OCI-LY3 (cell line): ENCODE results near the gene PDE10A.

Source experiments
- H2AFZ ChIP-seq: fragments of 200-600, 300-600 bp; shearing (Covaris generic); 2 replicates; pipeline ENCODE4 v1.6.0; 2014; ENCODE audit warnings: antibody characterized with exemption, low read depth, low read length
- H3K27ac ChIP-seq: fragments of 200-600, 300-600 bp; sonication (generic); 2 replicates; pipeline ENCODE4 v1.5.1; 2014; ENCODE audit warnings: mild to moderate bottlenecking, low read length, moderate library complexity, mixed read lengths
- H3K27me3 ChIP-seq: fragments of 200-600, 300-600 bp; sonication (generic); 2 replicates; pipeline ENCODE4 v1.6.1; 2014; ENCODE audit warnings: low read depth, low read length, mixed read lengths
- H3K36me3 ChIP-seq: fragments of 200-600, 300-600 bp; sonication (generic); replicated peaks from 2 replicates; pipeline ENCODE3; 2014; ENCODE audit warnings: low read depth, low read length, mixed read lengths
- H3K4me1 ChIP-seq: fragments of 300-600, 200-600 bp; sonication (generic); 2 replicates; pipeline ENCODE4 v1.6.1; 2014; ENCODE audit warnings: low read length, mixed read lengths
- H3K4me2 ChIP-seq: fragments of 200-600, 300-600 bp; sonication (generic); 2 replicates; pipeline ENCODE4 v1.6.1; 2014; ENCODE audit warnings: low read length, mixed read lengths
- H3K4me3 ChIP-seq: fragments of 300-600, 200-600 bp; sonication (generic); 2 replicates; pipeline ENCODE4 v1.5.1; 2014; ENCODE audit warnings: antibody characterized with exemption, mild to moderate bottlenecking, low read length, moderate library complexity
- H3K79me2 ChIP-seq: fragments of 300-600, 200-600 bp; shearing (Covaris generic); 2 replicates; pipeline ENCODE4 v1.6.1; 2014; ENCODE audit warnings: mild to moderate bottlenecking, low read length, mixed read lengths
- H3K9ac ChIP-seq: fragments of 300-600, 200-600 bp; shearing (Covaris generic); 2 replicates; pipeline ENCODE4 v1.6.0; 2014; ENCODE audit warnings: mild to moderate bottlenecking, low read length, moderate library complexity
- H3K9me3 ChIP-seq: fragments of 200-600, 300-600 bp; shearing (Covaris generic); 2 replicates; pipeline ENCODE4 v1.6.1; 2014; ENCODE audit warnings: low read length, mixed read lengths; ENCODE audit not compliant: insufficient read depth
- H4K20me1 ChIP-seq: fragments of 200-600, 300-600 bp; sonication (generic); 2 replicates; pipeline ENCODE4 v1.6.1; 2016; ENCODE audit warnings: low read length, mixed read lengths; ENCODE audit not compliant: insufficient read depth
- EZH2phosphoT487 ChIP-seq: fragments of 200-600 bp; shearing (Covaris generic); IDR thresholded peaks from 2 replicates; pipeline ENCODE4 v1.6.1; 2018; ENCODE audit warnings: antibody characterized with exemption, mixed run types, low read depth
- TF ChIP-seq, protein P1 (sequence below): fragments of 200-600, 300-600 bp; sonication (generic); IDR thresholded peaks from 2 replicates; pipeline ENCODE4 v1.5.1; 2014; ENCODE audit warnings: antibody characterized with exemption, low read length, low read depth

The PDE10A gene

DNA sequence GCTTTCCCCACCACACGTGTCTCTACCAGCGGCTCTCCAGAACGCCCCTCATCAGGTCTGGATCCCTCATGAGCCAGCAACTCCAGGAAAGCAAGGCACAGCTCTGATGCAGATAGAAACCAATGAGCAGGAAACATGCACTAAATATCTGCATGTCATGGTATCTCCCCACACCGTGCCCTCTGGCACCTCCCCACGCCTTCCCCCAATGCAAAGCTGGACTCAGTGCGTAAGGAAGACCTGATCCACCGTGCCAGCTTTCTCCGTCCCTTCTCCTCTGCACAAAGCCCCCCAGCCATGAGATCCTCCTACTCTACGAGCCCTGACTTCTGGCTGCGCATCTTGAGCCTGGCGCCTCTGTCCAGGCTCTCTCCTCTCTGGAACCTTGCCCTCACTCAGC lies 9.4 kb downstream of the PDE10A start:
- no peak for TF ChIP-seq EZH2phosphoT487
- Histone ChIP-seq H3K4me3 (no peak overlapping the region), H2AFZ (no peak overlapping the region), H3K27me3 (no peaks in the 10 kb centered on the region), H3K79me2 (no peaks in the 10 kb centered on the region), H3K9ac (no peak overlapping the region), H4K20me1 (no peaks in the 10 kb centered on the region), H3K4me2 (no peak overlapping the region), H3K9me3 (no peaks in the 10 kb centered on the region), H3K36me3 (no peaks in the 10 kb centered on the region), H3K4me1 (no peaks in the 10 kb centered on the region), H3K27ac (no peak overlapping the region)

DNA sequence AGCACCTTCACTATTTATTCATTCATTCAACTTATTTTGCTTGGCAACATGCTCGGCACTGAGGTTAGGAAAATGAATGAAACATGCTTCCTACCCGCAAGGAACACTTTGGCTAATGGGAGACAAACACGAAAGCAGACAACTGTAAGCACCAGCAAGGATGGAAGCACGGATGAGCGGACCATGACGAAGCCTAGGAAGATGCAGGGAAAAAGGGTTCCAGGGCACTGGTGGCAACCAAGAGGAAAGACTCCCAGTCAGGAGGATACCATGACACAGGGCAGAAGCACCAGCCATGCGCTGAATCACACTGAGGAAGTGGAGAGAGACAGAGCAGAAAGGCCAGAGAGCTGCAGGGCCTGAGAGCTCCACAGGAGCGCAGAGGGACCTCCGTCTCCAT lies 9.8 kb downstream of the PDE10A start:
- TF ChIP-seq, protein P1, sequence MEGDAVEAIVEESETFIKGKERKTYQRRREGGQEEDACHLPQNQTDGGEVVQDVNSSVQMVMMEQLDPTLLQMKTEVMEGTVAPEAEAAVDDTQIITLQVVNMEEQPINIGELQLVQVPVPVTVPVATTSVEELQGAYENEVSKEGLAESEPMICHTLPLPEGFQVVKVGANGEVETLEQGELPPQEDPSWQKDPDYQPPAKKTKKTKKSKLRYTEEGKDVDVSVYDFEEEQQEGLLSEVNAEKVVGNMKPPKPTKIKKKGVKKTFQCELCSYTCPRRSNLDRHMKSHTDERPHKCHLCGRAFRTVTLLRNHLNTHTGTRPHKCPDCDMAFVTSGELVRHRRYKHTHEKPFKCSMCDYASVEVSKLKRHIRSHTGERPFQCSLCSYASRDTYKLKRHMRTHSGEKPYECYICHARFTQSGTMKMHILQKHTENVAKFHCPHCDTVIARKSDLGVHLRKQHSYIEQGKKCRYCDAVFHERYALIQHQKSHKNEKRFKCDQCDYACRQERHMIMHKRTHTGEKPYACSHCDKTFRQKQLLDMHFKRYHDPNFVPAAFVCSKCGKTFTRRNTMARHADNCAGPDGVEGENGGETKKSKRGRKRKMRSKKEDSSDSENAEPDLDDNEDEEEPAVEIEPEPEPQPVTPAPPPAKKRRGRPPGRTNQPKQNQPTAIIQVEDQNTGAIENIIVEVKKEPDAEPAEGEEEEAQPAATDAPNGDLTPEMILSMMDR, result no peak
- TF ChIP-seq EZH2phosphoT487, result no peak
- Histone ChIP-seq H3K36me3 (no peaks in the 10 kb centered on the region), H3K4me2 (no peak overlapping the region), H3K79me2 (no peaks in the 10 kb centered on the region), H3K9me3 (no peaks in the 10 kb centered on the region), H4K20me1 (no peaks in the 10 kb centered on the region), H3K27ac (no peak overlapping the region), H2AFZ (no peak overlapping the region), H3K4me3 (no peak overlapping the region), H3K4me1 (no peaks in the 10 kb centered on the region), H3K9ac (no peak overlapping the region), H3K27me3 (no peaks in the 10 kb centered on the region)

DNA sequence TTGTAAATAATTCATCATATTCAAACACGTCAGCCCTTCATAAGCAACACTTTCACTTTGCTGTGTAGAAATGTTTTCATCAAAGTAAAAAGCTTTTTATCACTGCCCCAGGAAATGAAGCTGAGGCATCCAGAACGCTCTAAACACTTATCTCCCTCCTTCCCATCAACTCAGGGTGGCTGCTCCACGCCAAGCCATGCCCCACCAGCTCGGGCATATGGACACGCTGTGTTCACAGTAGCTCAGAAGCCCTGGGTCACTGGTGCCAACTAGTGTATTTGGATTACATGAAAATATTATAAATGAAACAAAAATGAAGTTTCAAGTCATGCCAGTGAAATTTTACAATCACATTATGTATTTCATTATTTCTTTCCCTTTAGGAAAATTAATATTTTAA lies 10.3 kb downstream of the PDE10A start:
- H4K20me1 ChIP-seq, result no peaks in the 10 kb centered on the region
- H3K36me3 ChIP-seq, result no peaks in the 10 kb centered on the region
- H2AFZ ChIP-seq, result no peak overlapping the region
- no peaks in the 10 kb centered on the region for H3K9me3 ChIP-seq
- no peak overlapping the region for H3K4me3 ChIP-seq
- H3K4me1 ChIP-seq, result no peaks in the 10 kb centered on the region
- H3K9ac ChIP-seq, result no peak overlapping the region
- TF ChIP-seq EZH2phosphoT487, result no peak
- TF ChIP-seq, protein P1, result no peak
- no peaks in the 10 kb centered on the region for H3K79me2 ChIP-seq
- H3K27ac ChIP-seq, result no peak overlapping the region
- no peak overlapping the region for H3K4me2 ChIP-seq
- no peaks in the 10 kb centered on the region for H3K27me3 ChIP-seq

DNA sequence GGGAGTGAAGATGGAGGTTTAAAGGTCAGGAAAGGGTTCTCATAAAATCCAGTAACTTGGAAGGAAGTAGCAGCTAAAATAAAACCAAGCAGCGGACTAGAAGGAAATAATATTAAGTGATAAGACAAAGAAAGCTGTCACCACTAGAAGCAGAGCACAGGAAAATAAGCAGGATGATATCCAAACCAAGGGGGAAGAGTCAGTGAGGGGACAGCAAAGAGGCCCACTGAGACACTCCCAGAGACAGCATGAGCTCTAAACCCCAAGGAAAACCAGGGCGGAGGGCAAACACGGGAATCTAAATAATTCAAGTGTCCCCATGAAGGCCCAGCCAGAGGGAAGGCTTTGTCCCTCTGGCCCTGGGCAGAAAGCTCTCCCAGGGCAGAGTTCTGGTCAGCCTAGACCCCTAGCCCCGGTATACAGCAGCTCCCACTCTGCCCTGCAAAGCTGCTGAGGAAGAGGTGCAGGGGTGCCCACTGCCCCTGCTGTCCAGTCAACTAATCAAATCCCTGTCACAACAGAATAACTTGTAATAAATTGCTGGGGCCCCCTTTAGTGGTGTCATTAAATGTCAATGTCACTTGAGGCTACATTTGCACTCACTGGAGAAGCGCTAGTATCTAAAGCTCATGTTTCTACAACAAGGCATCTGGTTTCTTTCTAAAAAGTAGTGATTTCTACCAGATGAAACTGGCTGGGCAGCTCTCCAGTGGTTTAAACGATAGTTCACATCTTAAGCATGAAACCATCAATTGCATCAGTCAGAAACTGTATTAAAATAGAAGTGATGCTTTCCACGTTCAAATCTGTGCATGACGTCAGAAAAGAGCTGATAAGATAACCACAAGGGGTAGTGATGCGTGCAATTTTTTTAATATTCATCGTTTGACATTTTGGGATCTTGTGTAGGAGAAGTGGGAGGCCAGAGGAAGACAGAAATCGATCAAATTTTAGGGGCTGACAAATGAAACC lies 13.6 kb downstream of the PDE10A start:
- Histone ChIP-seq H3K27ac (no peak overlapping the region), H3K36me3 (no peaks in the 10 kb centered on the region), H3K4me1 (no peaks in the 10 kb centered on the region), H3K4me2 (no peak overlapping the region), H3K27me3 (no peaks in the 10 kb centered on the region), H4K20me1 (no peaks in the 10 kb centered on the region), H3K79me2 (no peaks in the 10 kb centered on the region), H3K4me3 (no peak overlapping the region), H3K9me3 (no peaks in the 10 kb centered on the region), H2AFZ (no peak overlapping the region), H3K9ac (no peak overlapping the region)
- TF ChIP-seq, protein P1, result no peak
- no peak for TF ChIP-seq EZH2phosphoT487
